GM13977 (cell line): ENCODE results near the gene OPTN.

Experiments
- DNase-seq: peaks from one replicate; pipeline ENCODE4 v3.0.0; 2012; ENCODE audit warnings: low spot score
- in situ Hi-C: fragments of 300-500 bp; cut with MboI; formaldehyde crosslinking; loops from one replicate; pipeline ENCODE4 v1.12.0; 2022; ENCODE audit warnings: low sequenced_read_pairs, low pct_unique_long_range_greater_than_20kb, mixed read lengths, inconsistent platforms; ENCODE audit not compliant: unreplicated experiment
- TF ChIP-seq, protein P1 (sequence below): IDR thresholded peaks from 2 replicates; pipeline ENCODE4 v1.5.1; 2012; ENCODE audit warnings: mild to moderate bottlenecking, control low read depth; ENCODE audit not compliant: insufficient read depth; ENCODE audit errors: extremely low read depth, missing control alignments

OPTN gene

GRCh38 chr10:13118784-13119410 lies 18.9 kb downstream of the OPTN start:
- TF ChIP-seq, protein P1, sequence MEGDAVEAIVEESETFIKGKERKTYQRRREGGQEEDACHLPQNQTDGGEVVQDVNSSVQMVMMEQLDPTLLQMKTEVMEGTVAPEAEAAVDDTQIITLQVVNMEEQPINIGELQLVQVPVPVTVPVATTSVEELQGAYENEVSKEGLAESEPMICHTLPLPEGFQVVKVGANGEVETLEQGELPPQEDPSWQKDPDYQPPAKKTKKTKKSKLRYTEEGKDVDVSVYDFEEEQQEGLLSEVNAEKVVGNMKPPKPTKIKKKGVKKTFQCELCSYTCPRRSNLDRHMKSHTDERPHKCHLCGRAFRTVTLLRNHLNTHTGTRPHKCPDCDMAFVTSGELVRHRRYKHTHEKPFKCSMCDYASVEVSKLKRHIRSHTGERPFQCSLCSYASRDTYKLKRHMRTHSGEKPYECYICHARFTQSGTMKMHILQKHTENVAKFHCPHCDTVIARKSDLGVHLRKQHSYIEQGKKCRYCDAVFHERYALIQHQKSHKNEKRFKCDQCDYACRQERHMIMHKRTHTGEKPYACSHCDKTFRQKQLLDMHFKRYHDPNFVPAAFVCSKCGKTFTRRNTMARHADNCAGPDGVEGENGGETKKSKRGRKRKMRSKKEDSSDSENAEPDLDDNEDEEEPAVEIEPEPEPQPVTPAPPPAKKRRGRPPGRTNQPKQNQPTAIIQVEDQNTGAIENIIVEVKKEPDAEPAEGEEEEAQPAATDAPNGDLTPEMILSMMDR, result no peak
- DNase-seq, result no peak
- in situ Hi-C loops, result no loop called here

DNA sequence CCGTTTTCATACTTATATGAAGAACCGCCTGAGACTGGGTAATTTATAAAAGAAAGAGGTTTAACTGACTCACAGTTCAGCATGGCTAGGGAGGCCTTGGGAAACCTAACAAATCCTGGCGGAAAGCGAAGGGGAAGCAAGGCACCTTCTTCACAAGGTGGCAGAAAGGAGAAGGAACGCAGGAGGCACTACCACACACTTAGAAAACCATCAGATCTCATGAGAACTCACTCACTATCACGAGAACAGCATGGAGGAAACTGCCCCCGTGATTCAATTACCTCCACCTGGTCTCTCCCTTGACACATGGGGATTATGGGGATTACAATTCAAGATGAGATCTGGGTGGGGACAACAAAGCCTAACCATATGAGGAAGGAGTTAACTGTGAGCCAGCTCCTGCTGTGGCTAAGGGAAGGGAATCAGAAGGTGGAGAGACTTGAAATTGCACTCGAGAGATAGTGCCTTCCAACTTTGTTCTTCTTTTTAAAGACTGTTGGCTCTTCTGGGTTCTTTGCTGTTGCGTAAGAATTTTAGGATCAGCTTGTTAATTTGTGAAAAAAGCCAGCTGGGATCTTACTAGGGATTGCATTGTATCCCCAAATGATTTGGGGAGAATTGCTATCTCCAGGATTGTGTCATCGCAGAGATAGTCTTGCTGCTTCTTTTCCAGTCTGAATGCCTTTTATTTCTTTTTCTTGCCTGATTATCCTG lies 21.0 kb downstream of the OPTN start:
- DNase-seq, result no peak
- in situ Hi-C loops, result no loop called here
- TF ChIP-seq, protein P1, result no peak

DNA sequence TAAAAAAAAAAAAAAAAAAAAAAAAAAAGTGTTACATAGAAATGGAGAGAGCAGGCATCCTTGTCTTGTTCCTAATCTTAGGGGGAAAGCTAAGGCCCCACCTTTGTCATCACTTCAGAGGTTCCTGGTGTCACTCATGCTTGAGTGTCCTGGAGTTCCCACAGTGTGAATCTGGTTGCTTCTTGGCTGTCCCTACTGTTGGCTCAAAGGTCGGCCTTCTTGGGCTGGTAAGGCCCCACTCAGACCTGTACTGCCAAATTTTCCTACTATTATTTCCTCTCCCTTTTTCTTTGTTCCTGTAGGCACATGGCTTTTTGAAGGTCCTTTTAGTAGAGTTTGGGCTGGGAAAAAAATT lies 21.5 kb downstream of the OPTN start:
- in situ Hi-C loops, result no loop called here
- TF ChIP-seq, protein P1, result no peak
- DNase-seq, result no peak

- in situ Hi-C loops, result no loop called here
Observed at GRCh38 chr10:13136651-13137050, 36.7 kb downstream of the OPTN start.

DNA sequence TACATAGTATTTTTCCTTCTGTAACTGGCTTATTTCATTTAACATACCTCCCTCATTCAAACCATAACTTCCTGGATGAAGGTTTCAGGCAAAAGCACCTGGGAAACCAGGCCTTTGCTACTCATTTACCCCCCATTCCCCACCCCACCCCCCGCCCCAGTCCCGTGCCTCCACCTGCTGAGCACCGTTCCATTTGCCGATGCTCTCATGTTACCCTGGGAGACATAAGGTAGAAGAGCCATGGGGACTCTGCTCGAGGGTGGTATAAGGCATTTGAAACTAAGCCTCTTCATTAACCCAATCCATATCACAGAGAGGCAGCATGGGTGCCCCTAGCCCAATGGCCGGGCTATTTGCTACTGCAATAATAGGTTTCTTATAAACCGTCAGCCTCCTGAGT lies 39.2 kb downstream of the OPTN start:
- DNase-seq, result no peak
- TF ChIP-seq, protein P1, result no peak
- in situ Hi-C loops, result no loop called here

More at GRCh38 chr10:13136651-13137050, 36.7 kb downstream of the OPTN start:
- TF ChIP-seq, protein P1, result no peak
- DNase-seq, result no peak

- in situ Hi-C loops, result no loop called here
- no peak for DNase-seq
- TF ChIP-seq, protein P1, result no peak
Observed at GRCh38 chr10:13139676-13140075, 39.7 kb downstream of the OPTN start.
